GM19099 (cell line): ENCODE data around the gene TMEM45A.

Experiments
- POLR2A ChIP-seq: IDR thresholded peaks from 3 replicates; pipeline ENCODE4 v1.6.1; 2011; ENCODE audit warnings: low read depth; ENCODE audit not compliant: insufficient read length; ENCODE audit errors: extremely low read depth

Gene TMEM45A

GRCh38 chr3:100581650-100582049, 89.2 kb downstream of the TMEM45A start:
- TF ChIP-seq POLR2A = no peak

- TF ChIP-seq POLR2A = no peak
These were observed 91.8 kb downstream of the TMEM45A start for GRCh38 chr3:100584101-100584660.

- TF ChIP-seq POLR2A = no peak
These were observed 94.4 kb downstream of the TMEM45A start for GRCh38 chr3:100586832-100587231.

- no peak for TF ChIP-seq POLR2A
These were observed 95.8 kb downstream of the TMEM45A start for GRCh38 chr3:100588251-100588650.

GRCh38 chr3:100590114-100590839, 97.9 kb downstream of the TMEM45A start:
- no peak for TF ChIP-seq POLR2A

GRCh38 chr3:100590840-100591147, 98.4 kb downstream of the TMEM45A start:
- TF ChIP-seq POLR2A = no peak

GRCh38 chr3:100591411-100591810, 99.0 kb downstream of the TMEM45A start:
- no peak for TF ChIP-seq POLR2A

GRCh38 chr3:100600181-100601042, 108.0 kb downstream of the TMEM45A start:
- no peak for TF ChIP-seq POLR2A

- TF ChIP-seq POLR2A = no peak
These were observed 110.4 kb downstream of the TMEM45A start for GRCh38 chr3:100602506-100603444.

GRCh38 chr3:100603469-100603868, 111.0 kb downstream of the TMEM45A start:
- no peak for TF ChIP-seq POLR2A

GRCh38 chr3:100605358-100605757, 112.9 kb downstream of the TMEM45A start:
- no peak for TF ChIP-seq POLR2A

GRCh38 chr3:100606894-100607512, 114.6 kb downstream of the TMEM45A start:
- no peak for TF ChIP-seq POLR2A

GRCh38 chr3:100609305-100609704, 116.9 kb downstream of the TMEM45A start, which contains the start of gene ADGRG7:
Gene ADGRG7 (plus strand): TSS chr3:100609601. CDS start chr3:100609857, 256 bp downstream.
- no peak for TF ChIP-seq POLR2A

- no peak for TF ChIP-seq POLR2A
These were observed 117.5 kb downstream of the TMEM45A start for GRCh38 chr3:100609963-100610362.
